ENCODE measurements around the gene ENTR1. TPM values are rescaled to one million over a fixed set of nuclear protein-coding genes. Genes with fewer than 3 reads are reported as not detected.

ENTR1 gene
- total RNA-seq, 1 donor from 2014 or later: 77.9 TPM

DNA sequence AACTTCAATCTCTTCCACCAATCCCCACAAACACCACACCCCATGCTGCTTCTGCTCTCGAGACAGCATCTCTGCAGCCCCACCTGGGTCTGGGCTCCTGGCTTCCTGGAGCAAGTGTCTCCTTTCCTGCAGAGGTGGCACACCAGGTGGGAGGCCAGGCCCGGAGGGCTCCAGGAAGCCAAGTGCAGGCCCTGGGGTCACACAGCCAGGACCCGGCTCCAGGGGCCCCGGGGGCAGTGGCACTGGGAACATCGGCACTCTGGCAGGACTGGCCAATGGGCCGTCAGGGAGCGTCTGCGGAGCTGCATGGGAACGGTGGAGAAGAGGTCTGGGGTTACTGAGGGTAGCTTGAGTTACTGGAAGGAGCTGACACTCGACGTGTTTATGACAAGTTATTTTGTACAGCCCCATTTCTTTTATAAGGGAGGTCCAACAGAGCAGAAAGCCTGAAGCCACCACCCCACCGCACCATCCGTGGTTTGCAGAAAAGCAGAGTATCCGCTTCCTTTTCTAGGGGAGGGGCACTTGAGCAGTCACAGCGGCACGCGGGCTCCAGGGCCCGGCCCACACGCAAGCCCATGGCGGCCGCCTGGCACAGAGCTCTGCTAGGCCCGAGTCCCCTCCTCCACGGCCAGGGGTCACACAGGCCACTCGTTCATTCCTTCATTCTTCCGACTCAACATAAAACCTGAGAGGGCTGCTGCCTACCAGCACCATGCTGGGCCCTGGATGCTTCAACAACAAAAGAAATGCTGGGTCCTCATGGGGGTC is 43.8 kb upstream of the ENTR1 start:
- Mint-ChIP-seq H3K36me3 (peaks cover 11% of the 10 kb centered on the region), H3K4me3 (no peak overlapping the region), H3K9me3 (no peaks in the 10 kb centered on the region), H3K4me1 (ENCODE audit: unreplicated experiment) (no peaks in the 10 kb centered on the region), H3K27me3 (no peaks in the 10 kb centered on the region), H3K27ac (no peak overlapping the region)
- TF ChIP-seq, protein P1, sequence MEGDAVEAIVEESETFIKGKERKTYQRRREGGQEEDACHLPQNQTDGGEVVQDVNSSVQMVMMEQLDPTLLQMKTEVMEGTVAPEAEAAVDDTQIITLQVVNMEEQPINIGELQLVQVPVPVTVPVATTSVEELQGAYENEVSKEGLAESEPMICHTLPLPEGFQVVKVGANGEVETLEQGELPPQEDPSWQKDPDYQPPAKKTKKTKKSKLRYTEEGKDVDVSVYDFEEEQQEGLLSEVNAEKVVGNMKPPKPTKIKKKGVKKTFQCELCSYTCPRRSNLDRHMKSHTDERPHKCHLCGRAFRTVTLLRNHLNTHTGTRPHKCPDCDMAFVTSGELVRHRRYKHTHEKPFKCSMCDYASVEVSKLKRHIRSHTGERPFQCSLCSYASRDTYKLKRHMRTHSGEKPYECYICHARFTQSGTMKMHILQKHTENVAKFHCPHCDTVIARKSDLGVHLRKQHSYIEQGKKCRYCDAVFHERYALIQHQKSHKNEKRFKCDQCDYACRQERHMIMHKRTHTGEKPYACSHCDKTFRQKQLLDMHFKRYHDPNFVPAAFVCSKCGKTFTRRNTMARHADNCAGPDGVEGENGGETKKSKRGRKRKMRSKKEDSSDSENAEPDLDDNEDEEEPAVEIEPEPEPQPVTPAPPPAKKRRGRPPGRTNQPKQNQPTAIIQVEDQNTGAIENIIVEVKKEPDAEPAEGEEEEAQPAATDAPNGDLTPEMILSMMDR (conservative IDR thresholded peaks at IDR 0.05): no peak
- no peak for DNase-seq (ENCODE audit: extremely low spot score, unreplicated experiment)

- Mint-ChIP-seq H3K36me3 (peaks cover 8% of the 10 kb centered on the region), H3K4me1 (ENCODE audit: unreplicated experiment) (no peaks in the 10 kb centered on the region), H3K9me3 (no peaks in the 10 kb centered on the region), H3K27ac (no peak overlapping the region), H3K27me3 (no peaks in the 10 kb centered on the region), H3K4me3 (no peak overlapping the region)
- TF ChIP-seq, protein P1 (conservative IDR thresholded peaks at IDR 0.05): no peak
- DNase-seq (ENCODE audit: extremely low spot score, unreplicated experiment): no peak
Measured at GRCh38 chr9:136453326-136453725, 42.9 kb upstream of the ENTR1 start.

GRCh38 chr9:136451221-136451877 is 40.9 kb upstream of the ENTR1 start:
- H3K27ac Mint-ChIP-seq: no peak overlapping the region
- DNase-seq (ENCODE audit: extremely low spot score, unreplicated experiment): no peak
- no peaks in the 10 kb centered on the region for H3K4me1 Mint-ChIP-seq (ENCODE audit: unreplicated experiment)
- H3K36me3 Mint-ChIP-seq: peaks cover 16% of the 10 kb centered on the region
- H3K4me3 Mint-ChIP-seq: no peak overlapping the region
- TF ChIP-seq, protein P1 (conservative IDR thresholded peaks at IDR 0.05): no peak
- no peaks in the 10 kb centered on the region for H3K27me3 Mint-ChIP-seq
- H3K9me3 Mint-ChIP-seq: no peaks in the 10 kb centered on the region

DNA sequence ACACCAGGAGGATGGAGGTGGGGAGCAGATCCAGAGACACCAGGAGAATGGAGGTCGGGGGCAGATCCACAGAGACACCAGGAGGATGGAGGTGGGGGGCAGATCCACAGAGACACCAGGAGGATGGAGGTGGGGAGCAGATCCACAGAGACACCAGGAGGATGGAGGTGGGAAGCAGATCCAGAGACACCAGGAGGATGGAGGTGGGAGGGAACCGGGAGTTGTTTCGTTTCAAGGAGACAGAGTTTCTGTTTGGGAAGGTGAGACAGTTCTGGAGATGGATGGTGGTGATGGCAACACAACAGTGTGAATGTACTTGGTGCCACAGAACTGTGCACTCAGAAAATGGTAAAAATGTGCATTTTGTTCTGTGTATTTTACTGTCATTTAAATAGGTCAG is 38.2 kb upstream of the ENTR1 start:
- no peak overlapping the region for H3K4me3 Mint-ChIP-seq
- TF ChIP-seq, protein P1 (conservative IDR thresholded peaks at IDR 0.05): no peak
- no peak overlapping the region for H3K27ac Mint-ChIP-seq
- no peaks in the 10 kb centered on the region for H3K4me1 Mint-ChIP-seq (ENCODE audit: unreplicated experiment)
- peaks cover 17% of the 10 kb centered on the region for H3K36me3 Mint-ChIP-seq
- H3K27me3 Mint-ChIP-seq: no peaks in the 10 kb centered on the region
- DNase-seq (ENCODE audit: extremely low spot score, unreplicated experiment): no peak
- H3K9me3 Mint-ChIP-seq: no peaks in the 10 kb centered on the region

DNA sequence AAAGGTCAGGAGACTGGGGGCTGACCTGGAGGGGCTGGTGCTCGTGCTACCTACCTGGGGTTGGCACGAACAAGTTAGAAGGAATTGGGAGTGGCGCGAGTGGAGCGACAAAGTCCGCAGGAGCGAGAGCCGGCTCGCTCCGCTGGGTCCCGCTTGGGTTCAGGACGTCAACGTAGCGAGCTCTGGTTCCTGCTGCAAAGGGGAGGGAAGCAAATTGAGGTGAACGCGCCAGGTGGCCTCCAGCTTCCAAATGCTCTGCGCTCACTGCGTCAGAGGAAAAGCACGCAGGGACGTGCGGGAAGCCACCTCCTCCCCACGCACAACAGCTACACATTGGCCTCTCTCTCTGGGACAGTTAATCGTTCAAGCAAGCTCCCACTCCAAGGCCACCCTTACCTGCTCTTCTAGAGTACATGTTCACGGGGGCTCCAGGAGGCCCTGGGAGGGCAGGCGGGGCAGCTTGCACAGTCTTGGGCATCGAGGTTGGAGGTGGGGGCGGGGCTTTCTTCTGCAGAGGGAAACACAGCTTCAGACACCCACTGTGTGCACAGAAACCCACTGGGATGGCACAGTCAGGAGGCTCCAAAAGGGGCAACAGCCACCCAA is 36.9 kb upstream of the ENTR1 start:
- peaks cover 19% of the 10 kb centered on the region for H3K36me3 Mint-ChIP-seq
- H3K27me3 Mint-ChIP-seq: no peaks in the 10 kb centered on the region
- TF ChIP-seq, protein P1 (conservative IDR thresholded peaks at IDR 0.05): no peak
- no peak for DNase-seq (ENCODE audit: extremely low spot score, unreplicated experiment)
- no peak overlapping the region for H3K4me3 Mint-ChIP-seq
- H3K9me3 Mint-ChIP-seq: no peaks in the 10 kb centered on the region
- H3K4me1 Mint-ChIP-seq (ENCODE audit: unreplicated experiment): no peaks in the 10 kb centered on the region
- H3K27ac Mint-ChIP-seq: no peak overlapping the region

Measured in type B pancreatic cell (in vitro differentiated cells).